Measurements from ENCODE around the gene GNG8.

GRCh38 chr19:46622118-46622446, 13.9 kb downstream of the GNG8 start:
- TF ChIP-seq CTCF (IDR thresholded peaks at IDR 0.05; ENCODE audit: insufficient read depth, low read depth, low read length) (no peak), EZH2 (IDR thresholded peaks at IDR 0.05; ENCODE audit: insufficient read depth, low read length) (no peak)
